ENCODE measurements around the gene LLGL2. TPM values are rescaled to one million over a fixed set of nuclear protein-coding genes. Genes with fewer than 3 reads are reported as not detected.

LLGL2 gene
- total RNA-seq, 8 experiments from 2014 or later, result 0.60 to 6.1 (median 3.0) TPM

DNA sequence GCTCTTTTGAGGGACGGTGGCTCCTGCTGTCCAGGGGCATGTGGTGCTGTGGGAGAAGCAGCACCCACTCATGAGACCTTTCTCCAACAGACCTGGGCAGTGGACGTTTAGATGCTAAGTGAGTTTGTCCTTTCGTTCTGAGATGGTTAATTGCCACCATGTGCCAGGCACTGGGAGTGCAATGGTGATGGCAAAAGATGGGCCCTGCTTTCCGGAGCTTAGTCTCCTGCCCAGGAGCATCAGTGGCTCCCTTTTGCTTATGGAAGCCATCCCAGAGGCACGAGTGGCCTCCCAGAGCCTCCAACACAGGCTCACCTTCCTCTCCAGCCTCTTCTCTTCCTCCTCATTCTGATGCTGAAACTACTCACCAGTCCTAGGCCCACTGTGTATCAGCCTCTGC is 38.5 kb upstream of the LLGL2 start:
- Histone ChIP-seq H3K27ac (no peak overlapping the region), H3K4me3 (no peak overlapping the region), H3K4me1 (replicated peaks in 1 of 2) (peaks cover 0 to 2% of the 10 kb centered on the region in 2 donors)
- in situ Hi-C loops (cut with MboI; ENCODE audit: low pct_unique_long_range_greater_than_20kb in 2 of 9, low sequenced_read_pairs in 9 of 9, unreplicated experiment in 9 of 9), result no loop called here
- WGBS, 10 experiments, result 20 to 90% (median 58%) methylated on average over 1 to 4 of the region's 5 CpGs; no CpG with 5 or more reads in 7 of the 10 experiments
- no peak for ATAC-seq (replicated peaks in 6 of 8)

DNA sequence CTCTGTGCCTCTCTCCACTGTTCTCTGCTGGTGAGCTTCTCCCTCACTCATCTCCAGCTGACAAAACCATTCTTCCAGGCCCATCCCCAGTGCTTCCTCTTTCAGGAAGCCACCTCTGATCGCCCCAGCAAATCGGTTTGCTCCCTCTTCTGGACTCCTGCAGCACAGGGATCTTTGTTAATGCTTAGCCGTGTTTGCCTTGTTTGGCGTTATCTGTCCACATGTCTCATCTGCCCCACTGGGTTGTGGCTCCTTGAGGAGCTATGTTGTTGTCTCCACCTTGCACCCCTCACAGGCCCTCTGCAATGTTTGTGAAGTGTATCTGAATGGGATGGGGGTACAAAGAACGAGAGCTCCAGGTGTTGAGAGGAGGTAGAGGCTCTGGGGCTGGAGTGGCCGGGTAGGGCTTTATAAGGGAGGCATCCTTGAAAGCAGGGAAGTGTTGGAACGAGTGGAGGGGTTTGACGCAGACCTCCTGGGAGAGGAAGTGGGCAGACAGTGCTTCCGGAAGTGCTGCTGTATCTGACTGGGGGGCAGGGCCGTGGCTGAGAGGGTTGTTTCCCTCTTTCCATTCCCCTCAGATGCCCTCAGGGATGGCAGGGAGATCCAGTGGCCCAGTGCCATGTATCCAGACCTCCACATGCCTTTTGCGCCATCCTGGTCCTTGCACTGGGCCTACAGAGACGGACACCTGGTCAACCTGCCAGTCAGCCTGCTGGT is 38.0 kb upstream of the LLGL2 start:
- Histone ChIP-seq H3K27ac (no peak overlapping the region), H3K4me1 (replicated peaks in 1 of 2) (no peaks in the 10 kb centered on the region), H3K4me3 (no peak overlapping the region)
- WGBS, 10 experiments, result 70 to 100% (median 89%) methylated on average over 1 to 7 of the region's 12 CpGs; no CpG with 5 or more reads in 3 of the 10 experiments
- in situ Hi-C loops (cut with MboI; ENCODE audit: low pct_unique_long_range_greater_than_20kb in 2 of 9, low sequenced_read_pairs in 9 of 9, unreplicated experiment in 9 of 9), result no loop called here
- no peak for ATAC-seq (replicated peaks in 6 of 8)

- in situ Hi-C loops (cut with MboI; ENCODE audit: low pct_unique_long_range_greater_than_20kb in 2 of 9, low sequenced_read_pairs in 9 of 9, unreplicated experiment in 9 of 9), result no loop called here
- H3K27ac ChIP-seq, result no peak overlapping the region
- no peak for ATAC-seq (replicated peaks in 6 of 8)
- WGBS, 10 experiments, result 60 to 100% (median 90%) methylated on average over 1 to 4 of the region's 24 CpGs; no CpG with 5 or more reads in 2 of the 10 experiments
- H3K4me3 ChIP-seq, result no peak overlapping the region
- H3K4me1 ChIP-seq (replicated peaks in 1 of 2), result no peaks in the 10 kb centered on the region
These were observed 36.6 kb upstream of the LLGL2 start for GRCh38 chr17:75488693-75489510.

- no peak overlapping the region for H3K4me3 ChIP-seq
- no peaks in the 10 kb centered on the region for H3K4me1 ChIP-seq (replicated peaks in 1 of 2)
- H3K27ac ChIP-seq, result no peak overlapping the region
- in situ Hi-C loops (cut with MboI; ENCODE audit: low pct_unique_long_range_greater_than_20kb in 2 of 9, low sequenced_read_pairs in 9 of 9, unreplicated experiment in 9 of 9), result no loop called here
- 73 to 100% (median 83%) methylated on average over 1 to 7 of the region's 14 CpGs; no CpG with 5 or more reads in 5 of the 10 experiments for WGBS, 10 experiments
- peak in 1 of 8 experiments; percentile 11 for ATAC-seq (replicated peaks in 6 of 8)
These were observed 36.0 kb upstream of the LLGL2 start for GRCh38 chr17:75489511-75489955.

GRCh38 chr17:75490173-75490743 is 35.2 kb upstream of the LLGL2 start:
- in situ Hi-C loops (cut with MboI; ENCODE audit: low pct_unique_long_range_greater_than_20kb in 2 of 9, low sequenced_read_pairs in 9 of 9, unreplicated experiment in 9 of 9), result no loop called here
- ATAC-seq (replicated peaks in 6 of 8), result no peak
- H3K4me3 ChIP-seq, result no peak overlapping the region
- 50 to 100% (median 92%) methylated on average over 1 to 6 of the region's 14 CpGs; no CpG with 5 or more reads in 3 of the 10 experiments for WGBS, 10 experiments
- no peaks in the 10 kb centered on the region for H3K4me1 ChIP-seq (replicated peaks in 1 of 2)
- H3K27ac ChIP-seq, result no peak overlapping the region

GRCh38 chr17:75490953-75491649 is 34.4 kb upstream of the LLGL2 start:
- H3K27ac ChIP-seq, result no peak overlapping the region
- in situ Hi-C loops (cut with MboI; ENCODE audit: low pct_unique_long_range_greater_than_20kb in 2 of 9, low sequenced_read_pairs in 9 of 9, unreplicated experiment in 9 of 9), result no loop called here
- WGBS, 10 experiments, result 79 to 100% (median 89%) methylated on average over 2 to 9 of the region's 19 CpGs; no CpG with 5 or more reads in 5 of the 10 experiments

DNA sequence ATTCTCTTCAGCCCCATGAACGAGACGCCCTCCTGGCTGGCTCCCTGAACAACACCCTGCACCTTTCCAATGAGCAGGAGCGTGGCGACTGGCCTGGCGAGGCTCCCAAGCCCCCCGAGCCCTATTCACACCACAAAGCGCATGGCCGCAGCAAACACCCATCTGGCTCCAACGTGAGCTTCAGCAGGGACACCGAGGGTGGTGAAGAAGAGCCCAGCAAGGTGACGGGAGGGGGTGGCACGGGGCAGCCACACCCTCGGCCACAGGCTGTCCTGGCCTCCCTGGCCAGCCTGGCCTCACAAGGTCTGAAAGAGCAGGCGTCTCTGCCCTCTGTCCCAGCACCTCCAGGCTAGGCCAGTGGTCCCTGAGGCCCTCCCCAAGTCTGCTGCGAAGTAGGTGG is 33.8 kb upstream of the LLGL2 start:
- Histone ChIP-seq H3K4me1 (replicated peaks in 1 of 2) (no peaks in the 10 kb centered on the region), H3K27ac (no peak overlapping the region), H3K4me3 (no peak overlapping the region)
- WGBS, 10 experiments, result 67 to 93% methylated on average over 1 to 3 of the region's 15 CpGs; no CpG with 5 or more reads in 8 of the 10 experiments
- no peak for ATAC-seq (replicated peaks in 6 of 8)
- in situ Hi-C loops (cut with MboI; ENCODE audit: low pct_unique_long_range_greater_than_20kb in 2 of 9, low sequenced_read_pairs in 9 of 9, unreplicated experiment in 9 of 9), result no loop called here

More at GRCh38 chr17:75490953-75491649, 34.4 kb upstream of the LLGL2 start:
- ATAC-seq (replicated peaks in 6 of 8), result no peak
- Histone ChIP-seq H3K4me3 (no peak overlapping the region), H3K4me1 (replicated peaks in 1 of 2) (no peaks in the 10 kb centered on the region)

GRCh38 chr17:75492555-75493168 is 32.8 kb upstream of the LLGL2 start:
- no peak for ATAC-seq (replicated peaks in 6 of 8)
- Histone ChIP-seq H3K4me1 (replicated peaks in 1 of 2) (no peaks in the 10 kb centered on the region), H3K4me3 (no peak overlapping the region), H3K27ac (no peak overlapping the region)
- in situ Hi-C loops (cut with MboI; ENCODE audit: low pct_unique_long_range_greater_than_20kb in 2 of 9, low sequenced_read_pairs in 9 of 9, unreplicated experiment in 9 of 9), result no loop called here
- WGBS, 10 experiments, result 83 to 100% (median 97%) methylated on average over 1 to 12 of the region's 23 CpGs; no CpG with 5 or more reads in 6 of the 10 experiments

DNA sequence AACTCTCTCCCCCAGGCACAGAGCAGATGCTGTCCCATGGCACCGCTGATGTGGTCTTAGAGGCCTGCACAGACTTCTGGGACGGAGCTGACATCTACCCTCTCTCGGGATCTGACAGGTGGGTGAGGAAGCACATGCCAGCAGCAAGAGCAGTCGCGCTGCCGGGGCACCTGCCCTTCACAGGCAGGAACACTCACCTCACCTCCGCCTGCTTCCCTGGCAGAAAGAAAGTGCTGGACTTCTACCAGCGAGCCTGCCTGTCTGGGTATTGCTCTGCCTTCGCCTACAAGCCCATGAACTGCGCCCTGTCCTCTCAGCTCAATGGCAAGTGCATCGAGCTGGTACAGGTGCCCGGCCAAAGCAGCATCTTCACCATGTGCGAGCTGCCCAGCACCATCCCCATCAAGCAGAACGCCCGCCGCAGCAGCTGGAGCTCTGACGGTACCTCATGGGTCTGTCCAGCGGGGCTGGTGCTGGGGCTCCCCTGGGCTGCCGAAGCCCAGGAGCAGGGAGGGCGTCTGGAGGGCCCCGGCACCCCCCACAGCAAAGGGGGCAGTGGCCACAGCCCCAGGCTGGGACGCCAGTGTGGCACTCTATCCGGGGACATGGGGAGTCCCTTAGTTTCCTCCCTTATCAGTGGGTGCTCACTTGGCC is 31.9 kb upstream of the LLGL2 start:
- ATAC-seq (replicated peaks in 6 of 8), result no peak
- no peak overlapping the region for H3K4me3 ChIP-seq
- in situ Hi-C loops (cut with MboI; ENCODE audit: low pct_unique_long_range_greater_than_20kb in 2 of 9, low sequenced_read_pairs in 9 of 9, unreplicated experiment in 9 of 9), result no loop called here
- no peaks in the 10 kb centered on the region for H3K4me1 ChIP-seq (replicated peaks in 1 of 2)
- 88 to 100% (median 100%) methylated on average over 1 to 6 of the region's 23 CpGs; no CpG with 5 or more reads in 4 of the 10 experiments for WGBS, 10 experiments
- no peak overlapping the region for H3K27ac ChIP-seq

DNA sequence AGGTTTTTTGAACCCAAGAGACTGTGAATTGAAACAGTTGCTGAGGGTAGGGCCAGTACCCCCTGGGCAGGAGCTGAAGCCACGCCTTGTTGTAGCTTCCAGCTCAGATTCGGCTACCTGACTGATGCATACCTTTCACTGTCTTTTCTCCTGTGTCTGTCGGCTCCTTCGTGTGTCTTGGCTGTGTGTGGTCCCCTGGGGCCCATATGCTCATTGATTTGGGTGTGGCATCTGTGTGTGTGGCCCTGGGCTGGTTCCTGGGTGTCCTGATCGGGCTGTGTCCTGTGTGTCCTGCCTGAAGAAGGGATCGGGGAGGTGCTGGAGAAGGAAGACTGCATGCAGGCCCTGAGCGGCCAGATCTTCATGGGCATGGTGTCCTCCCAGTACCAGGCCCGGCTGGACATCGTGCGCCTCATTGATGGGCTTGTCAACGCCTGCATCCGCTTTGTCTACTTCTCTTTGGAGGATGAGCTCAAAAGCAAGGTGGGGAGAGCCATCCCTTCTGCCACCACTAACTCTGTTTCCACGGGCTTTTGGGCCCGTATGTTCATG is 31.1 kb upstream of the LLGL2 start:
- Histone ChIP-seq H3K4me1 (replicated peaks in 1 of 2) (no peaks in the 10 kb centered on the region), H3K4me3 (no peak overlapping the region), H3K27ac (no peak overlapping the region)
- ATAC-seq (replicated peaks in 6 of 8), result no peak
- in situ Hi-C loops (cut with MboI; ENCODE audit: low pct_unique_long_range_greater_than_20kb in 2 of 9, low sequenced_read_pairs in 9 of 9, unreplicated experiment in 9 of 9), result no loop called here
- 80 to 100% (median 93%) methylated on average over 2 to 3 of the region's 14 CpGs; no CpG with 5 or more reads in 5 of the 10 experiments for WGBS, 10 experiments

GRCh38 chr17:75496005-75496404 is 29.5 kb upstream of the LLGL2 start:
- Histone ChIP-seq H3K4me1 (replicated peaks in 1 of 2) (no peaks in the 10 kb centered on the region), H3K4me3 (no peak overlapping the region), H3K27ac (no peak overlapping the region)
- in situ Hi-C loops (cut with MboI; ENCODE audit: low pct_unique_long_range_greater_than_20kb in 2 of 9, low sequenced_read_pairs in 9 of 9, unreplicated experiment in 9 of 9), result no loop called here
- no peak for ATAC-seq (replicated peaks in 6 of 8)
- 50 to 100% (median 98%) methylated on average over 1 to 4 of the region's 11 CpGs; no CpG with 5 or more reads in 4 of the 10 experiments for WGBS, 10 experiments

All from motor neuron (in vitro differentiated cells).